Hepatocyte (in vitro differentiated cells): ENCODE measurements around the gene HS1BP3. TPM values are rescaled to one million over a fixed set of nuclear protein-coding genes. Genes with fewer than 3 reads are reported as not detected.

Source experiments
- DNase-seq: peaks from one replicate; pipeline ENCODE4 v3.0.0-alpha.2; 2016; ENCODE audit warnings: low spot score
- H2AFZ ChIP-seq: fragments of 200-600 bp; sonication (generic); 2 replicates; pipeline ENCODE4 v1.6.0; 2016; ENCODE audit warnings: antibody characterized with exemption, mild to moderate bottlenecking
- H3K27ac ChIP-seq: fragments of 200-600 bp; sonication (generic); 2 replicates; pipeline ENCODE4 v1.5.1; 2016; ENCODE audit warnings: mild to moderate bottlenecking
- H3K27me3 ChIP-seq: fragments of 200-600 bp; sonication (generic); 2 replicates; pipeline ENCODE4 v1.6.1; 2016
- H3K36me3 ChIP-seq: fragments of 200-600 bp; sonication (generic); replicated peaks from 2 replicates; pipeline ENCODE4 v1.5.1; 2016; ENCODE audit warnings: low read depth; ENCODE audit not compliant: insufficient read depth
- H3K4me1 ChIP-seq: fragments of 200-600 bp; sonication (generic); 2 replicates; pipeline ENCODE4 v1.5.1; 2016; ENCODE audit warnings: mild to moderate bottlenecking, moderate library complexity; ENCODE audit not compliant: insufficient read depth
- H3K4me2 ChIP-seq: fragments of 200-600 bp; sonication (generic); 2 replicates; pipeline ENCODE4 v1.6.0; 2016
- H3K4me3 ChIP-seq: fragments of 200-600 bp; sonication (generic); 2 replicates; pipeline ENCODE4 v1.5.1; 2016; ENCODE audit warnings: mild to moderate bottlenecking
- H3K79me2 ChIP-seq: fragments of 200-600 bp; sonication (generic); 2 replicates; pipeline ENCODE4 v1.6.0; 2017; ENCODE audit warnings: mild to moderate bottlenecking
- H3K9me2 ChIP-seq: fragments of 200-600 bp; sonication (generic); replicated peaks from 2 replicates; pipeline ENCODE4 v1.6.0; 2017; ENCODE audit warnings: mild to moderate bottlenecking; ENCODE audit not compliant: insufficient read depth
- H3K9me3 ChIP-seq: fragments of 200-600 bp; sonication (generic); 2 replicates; pipeline ENCODE4 v1.5.1; 2016; ENCODE audit warnings: low read depth, mild to moderate bottlenecking
- H4K20me1 ChIP-seq: fragments of 200-600 bp; sonication (generic); 2 replicates; pipeline ENCODE4 v1.6.0; 2016; ENCODE audit warnings: mild to moderate bottlenecking; ENCODE audit not compliant: insufficient read depth, poor library complexity, severe bottlenecking
- CTCF ChIP-seq: fragments of 200-600 bp; sonication (generic); IDR thresholded peaks from 2 replicates; pipeline ENCODE4 v1.5.1; 2016; ENCODE audit warnings: antibody characterized with exemption, mild to moderate bottlenecking; ENCODE audit not compliant: poor library complexity
- EZH2 ChIP-seq: fragments of 200-600 bp; sonication (generic); IDR thresholded peaks from 2 replicates; pipeline ENCODE4 v1.6.1; 2016; ENCODE audit warnings: antibody characterized with exemption, mild to moderate bottlenecking, borderline replicate concordance
- EZH2phosphoT487 ChIP-seq: fragments of 200-600 bp; sonication (generic); IDR thresholded peaks from one replicate; pipeline ENCODE4 v1.6.1; 2018; ENCODE audit warnings: antibody characterized with exemption, mild to moderate bottlenecking, low read depth, moderate library complexity; ENCODE audit not compliant: unreplicated experiment, severe bottlenecking
- WGBS: methylation state at CpG from one replicate; pipeline ENCODE4 v1.1.6; 2016; ENCODE audit warnings: low lambda C conversion rate; ENCODE audit errors: missing lambda C conversion rate; 5-methylcytosine and 5-hydroxymethylcytosine counted together
- polyA plus RNA-seq: library from polyadenylated mRNA; unstranded; fragments of >200 nt; fragmentation: Nextera tagmentation; extraction: Ambion mirVana; gene quantifications from 2 replicates; pipeline ENCODE4 v1.2.1, GENCODE V29; 2016
- total RNA-seq: library from RNA; depleted of rRNA; stranded (reverse); fragments of >200 nt; gene quantifications from 2 replicates; pipeline ENCODE4 v1.2.3, GENCODE V29; 2014

The HS1BP3 gene
- total and polyA plus RNA-seq, 2 experiments from 2014 or later, result 26.8 to 29.6 TPM

- peaks cover 37% of the 10 kb centered on the region for H3K4me1 ChIP-seq
- H3K27ac ChIP-seq, result peak overlapping the region; percentile 81
Observed at GRCh38 chr2:20584045-20584398, 66.9 kb downstream of the HS1BP3 start.

GRCh38 chr2:20583425-20583881 is 67.4 kb downstream of the HS1BP3 start:
- Histone ChIP-seq H3K4me1 (peaks cover 43% of the 10 kb centered on the region), H3K27ac (peak overlapping the region; percentile 81), H2AFZ (no peak overlapping the region), H3K9me3 (no peaks in the 10 kb centered on the region), H3K36me3 (no peaks in the 10 kb centered on the region), H3K79me2 (no peaks in the 10 kb centered on the region), H3K9me2 (no peaks in the 10 kb centered on the region), H3K4me2 (no peak overlapping the region), H3K4me3 (no peak overlapping the region), H4K20me1 (no peaks in the 10 kb centered on the region), H3K27me3 (no peaks in the 10 kb centered on the region)
- TF ChIP-seq EZH2 (no peak), EZH2phosphoT487 (no peak), CTCF (no peak)
- 92% methylated on average over 7 of the region's 7 CpGs for WGBS
- DNase-seq, result no peak

More at GRCh38 chr2:20584045-20584398, 66.9 kb downstream of the HS1BP3 start:
- no peaks in the 10 kb centered on the region for H3K27me3 ChIP-seq
- H3K9me3 ChIP-seq, result no peaks in the 10 kb centered on the region
- no peaks in the 10 kb centered on the region for H4K20me1 ChIP-seq
- H3K4me3 ChIP-seq, result no peak overlapping the region
- peak overlapping the region; percentile 8 for H3K4me2 ChIP-seq
- no peak overlapping the region for H2AFZ ChIP-seq
- H3K36me3 ChIP-seq, result no peaks in the 10 kb centered on the region
- TF ChIP-seq EZH2phosphoT487, result no peak
- TF ChIP-seq EZH2, result no peak
- no peak for TF ChIP-seq CTCF
- no peaks in the 10 kb centered on the region for H3K79me2 ChIP-seq
- no peaks in the 10 kb centered on the region for H3K9me2 ChIP-seq
- WGBS, result 71% methylated on average over 3 of the region's 3 CpGs
- no peak for DNase-seq

- H3K79me2 ChIP-seq, result no peaks in the 10 kb centered on the region
- H3K4me1 ChIP-seq, result peaks cover 43% of the 10 kb centered on the region
- no peaks in the 10 kb centered on the region for H3K27me3 ChIP-seq
- H2AFZ ChIP-seq, result no peak overlapping the region
- TF ChIP-seq CTCF (no peak), EZH2phosphoT487 (no peak), EZH2 (no peak)
- no peak overlapping the region for H3K4me2 ChIP-seq
- no peak overlapping the region for H3K4me3 ChIP-seq
- H3K27ac ChIP-seq, result peak overlapping the region; percentile 81
- H3K9me2 ChIP-seq, result no peaks in the 10 kb centered on the region
- no peaks in the 10 kb centered on the region for H3K9me3 ChIP-seq
- DNase-seq, result no peak
- H3K36me3 ChIP-seq, result no peaks in the 10 kb centered on the region
- WGBS, result 94% methylated on average over 5 of the region's 5 CpGs
- H4K20me1 ChIP-seq, result no peaks in the 10 kb centered on the region
Observed at GRCh38 chr2:20582600-20583221, 68.2 kb downstream of the HS1BP3 start.
